GM19438 (cell line): ENCODE results near the gene HSD17B14.
A peak's percentile ranks its signal among the peaks of the same experiment; 100 is the strongest.
"Not testable (repeated sequence)": the region's sequence is repeated elsewhere in the genome, so short reads cannot be mapped to it uniquely, and the experiment has no call there.

ENCODE experiments used
- ATAC-seq: cut with Tn5 transposase; IDR thresholded peaks from one replicate; pipeline ENCODE4 v1.9.1; 2021; ENCODE audit warnings: low read depth; ENCODE audit not compliant: unreplicated experiment

Gene HSD17B14

GRCh38 chr19:48802623-48803022 is 33.7 kb downstream of the HSD17B14 start:
- no peak for ATAC-seq

GRCh38 chr19:48799358-48800300 is 36.7 kb downstream of the HSD17B14 start:
- no peak for ATAC-seq

DNA sequence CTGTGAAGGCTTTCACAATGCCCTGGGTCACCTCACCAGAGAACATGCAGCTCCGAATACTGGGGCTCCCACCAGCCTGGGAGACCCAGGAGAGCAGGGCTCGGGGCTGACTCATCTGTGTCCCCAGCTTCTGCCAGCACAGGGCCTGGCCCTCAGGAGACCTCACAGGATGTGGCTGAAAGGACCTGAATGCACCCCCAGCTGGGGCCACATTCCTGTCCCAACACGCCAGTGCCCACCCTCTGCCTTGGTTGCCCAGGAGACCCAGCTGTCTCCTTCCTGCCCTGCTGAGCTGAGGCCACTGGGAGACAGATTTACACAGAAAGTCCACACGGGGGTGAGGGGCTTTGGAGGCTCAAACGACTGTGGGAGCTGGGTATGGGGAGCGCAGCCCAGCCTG is 37.4 kb downstream of the HSD17B14 start:
- no peak for ATAC-seq

GRCh38 chr19:48797103-48797502 is 39.2 kb downstream of the HSD17B14 start:
- ATAC-seq: no peak

DNA sequence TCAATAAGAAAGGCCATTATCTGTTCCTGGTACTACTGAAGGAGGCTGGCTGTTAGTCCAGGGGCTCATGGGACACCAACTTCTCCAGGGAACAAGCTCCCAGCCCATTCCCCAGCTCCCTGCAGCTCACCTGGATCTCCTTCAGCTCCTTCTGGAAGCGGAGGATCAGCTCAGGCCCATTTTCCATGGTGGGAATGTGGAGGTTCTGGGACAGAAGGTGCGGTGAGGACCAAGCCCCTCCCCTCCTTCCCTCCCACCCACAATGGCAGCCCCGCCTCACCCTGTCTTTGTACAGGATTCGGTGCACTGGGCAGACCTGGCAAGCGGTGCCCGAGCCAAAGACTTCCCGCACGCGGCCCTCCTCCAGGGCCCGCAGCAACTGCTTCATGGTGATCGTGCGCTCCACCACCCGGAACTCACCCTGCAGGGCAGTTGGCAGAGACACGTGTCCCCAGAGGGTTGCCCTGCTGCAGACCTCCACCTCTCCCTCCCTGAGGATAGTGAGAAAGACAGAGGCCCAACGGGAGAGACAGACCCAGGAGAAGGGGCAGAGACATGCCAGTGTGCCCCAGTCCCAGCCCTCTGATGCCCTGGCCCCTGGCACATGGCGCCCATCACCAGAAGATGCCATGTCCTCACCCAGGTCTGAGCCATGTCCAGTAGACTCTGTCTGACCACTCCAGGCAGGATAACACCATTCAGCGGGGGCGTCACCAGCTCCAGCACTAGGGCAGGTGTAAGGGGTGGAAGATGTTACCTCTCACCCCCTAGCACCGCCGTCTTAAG is 39.8 kb downstream of the HSD17B14 start:
- ATAC-seq: no peak

GRCh38 chr19:48795685-48796070 is 40.6 kb downstream of the HSD17B14 start:
- no peak for ATAC-seq

DNA sequence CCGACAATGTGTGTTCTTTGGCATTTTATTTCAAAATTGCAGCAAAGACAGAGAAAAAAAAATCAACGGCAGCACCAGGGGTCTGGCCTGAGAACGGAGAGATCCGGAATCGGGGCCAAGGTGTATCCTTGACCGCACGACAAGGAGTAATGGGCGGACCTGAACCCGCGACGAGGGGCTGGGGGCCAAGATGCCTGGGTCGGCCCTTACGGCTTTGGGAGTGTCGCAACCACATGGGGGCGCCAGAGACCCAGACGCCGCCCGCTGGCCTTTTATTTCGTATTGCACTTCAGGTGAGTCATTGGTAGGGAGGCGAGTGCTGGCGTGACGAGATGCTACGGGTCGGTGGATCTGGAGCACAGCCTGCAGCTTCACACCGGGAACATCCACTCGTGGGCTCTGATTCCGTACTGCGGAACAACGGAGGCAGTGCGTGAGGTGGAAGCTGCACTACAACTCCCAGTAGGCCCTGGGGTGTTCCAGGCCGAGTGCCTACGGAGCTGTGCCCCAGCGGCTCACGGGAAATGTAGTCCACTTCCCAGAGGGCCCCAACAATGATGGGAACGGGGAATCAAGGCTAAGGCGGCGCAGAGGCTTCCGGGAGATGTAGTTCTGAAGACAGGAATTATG is 41.1 kb downstream of the HSD17B14 start:
- peak; percentile 81 for ATAC-seq

GRCh38 chr19:48794291-48794690 is 42.0 kb downstream of the HSD17B14 start:
- ATAC-seq: no peak

- ATAC-seq: no peak
Observed at GRCh38 chr19:48793271-48793670, 43.0 kb downstream of the HSD17B14 start.

DNA sequence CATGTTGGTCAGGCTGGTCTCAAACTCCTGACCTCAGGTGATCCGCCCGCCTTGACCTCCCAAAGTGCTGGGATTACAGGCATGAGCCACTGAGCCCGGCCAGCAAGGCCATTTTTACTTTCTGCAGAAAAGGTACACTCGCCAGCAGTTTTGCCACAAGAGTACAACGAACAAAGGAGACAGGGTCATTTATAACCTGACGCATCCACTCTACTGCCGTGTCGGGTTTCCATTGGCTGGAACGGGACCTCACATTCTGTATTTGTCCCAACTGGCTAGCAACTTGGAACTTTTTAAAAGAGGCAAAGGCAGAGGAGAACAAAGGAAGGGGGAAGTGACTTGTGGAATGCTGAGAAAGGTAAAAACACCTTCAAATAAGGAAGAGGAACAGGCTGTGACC is 49.0 kb downstream of the HSD17B14 start:
- not testable (repeated sequence) for ATAC-seq

- ATAC-seq: not testable (repeated sequence)
Observed at GRCh38 chr19:48786422-48786821, 49.9 kb downstream of the HSD17B14 start.

- ATAC-seq: no peak
Observed at GRCh38 chr19:48784527-48784926, 51.8 kb downstream of the HSD17B14 start.

DNA sequence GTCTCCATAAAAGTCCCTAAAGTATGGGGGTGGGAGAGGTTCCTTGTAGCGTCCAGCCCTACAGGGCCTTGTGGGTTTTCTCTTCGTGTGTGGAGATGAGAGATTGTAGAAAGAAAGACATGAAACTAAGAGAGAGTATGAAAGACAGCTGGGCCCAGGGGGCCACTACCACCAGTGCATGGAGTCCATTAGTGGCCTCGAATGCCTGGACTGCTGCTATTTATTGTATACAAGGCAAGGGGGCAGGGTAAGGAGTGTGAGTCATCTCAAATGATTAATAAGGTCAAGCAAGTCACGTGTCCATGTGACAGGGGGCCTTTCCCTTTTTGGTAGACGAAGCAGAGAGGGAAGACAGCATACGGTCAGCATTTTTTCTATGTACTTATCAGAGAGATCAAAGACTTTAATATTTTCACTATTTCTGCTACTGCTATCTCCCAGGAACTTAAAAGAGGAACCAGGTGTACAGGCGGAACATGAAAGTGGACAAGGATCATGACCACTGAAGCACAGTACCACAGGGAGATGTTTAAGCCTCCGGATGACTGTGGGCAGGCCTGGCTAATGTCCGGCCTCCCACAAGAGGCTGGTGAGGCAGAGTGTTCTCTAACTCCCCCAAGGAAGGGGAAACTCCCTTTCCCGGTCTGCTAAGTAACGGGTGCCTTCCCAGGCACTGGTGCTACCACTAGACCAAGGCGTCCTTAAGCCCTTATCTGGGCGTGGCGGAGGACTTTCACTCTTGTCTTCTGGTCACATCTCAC is 55.5 kb downstream of the HSD17B14 start:
- no peak for ATAC-seq

DNA sequence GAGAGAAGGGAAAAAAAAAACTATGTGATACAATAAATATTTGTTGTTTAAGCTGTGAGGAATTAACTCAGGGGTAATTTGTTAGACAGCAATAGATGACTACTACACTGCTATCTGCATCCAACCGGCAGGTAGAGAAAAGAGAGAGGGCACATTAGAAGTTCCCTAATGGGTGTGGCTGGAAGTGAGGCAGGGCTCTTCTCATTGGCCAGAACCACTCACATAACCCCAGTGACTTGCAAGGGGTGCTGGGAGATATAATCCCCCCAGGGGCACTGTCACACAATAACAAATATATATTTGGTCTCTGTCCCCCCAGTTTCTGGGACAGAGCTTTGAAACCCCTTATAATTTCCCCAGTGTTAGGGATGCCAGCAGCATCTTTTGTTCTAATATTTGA is 56.7 kb downstream of the HSD17B14 start:
- no peak for ATAC-seq

DNA sequence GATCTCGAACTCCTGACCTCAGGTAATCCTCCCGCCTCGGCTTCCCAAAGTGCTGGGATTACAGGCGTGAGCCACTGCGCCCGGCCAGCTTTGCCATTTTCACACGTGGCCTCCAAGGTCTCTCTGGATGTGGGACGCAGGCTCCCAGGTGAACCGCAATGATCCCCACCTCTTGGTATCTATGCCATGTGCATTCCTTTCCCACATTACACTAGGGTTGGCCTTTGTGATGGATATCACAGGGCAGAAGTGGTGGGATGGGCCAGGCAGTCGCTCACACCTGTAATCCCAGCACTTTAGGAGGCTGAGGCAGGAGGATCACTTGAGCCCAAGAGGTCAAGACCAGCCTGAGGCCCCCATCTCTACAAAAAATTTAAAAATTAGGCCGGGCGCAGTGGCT is 58.6 kb downstream of the HSD17B14 start:
- ATAC-seq: no peak

GRCh38 chr19:48777139-48777538 is 59.2 kb downstream of the HSD17B14 start:
- ATAC-seq: no peak

- no peak for ATAC-seq
Observed at GRCh38 chr19:48772503-48772953, 63.8 kb downstream of the HSD17B14 start.

DNA sequence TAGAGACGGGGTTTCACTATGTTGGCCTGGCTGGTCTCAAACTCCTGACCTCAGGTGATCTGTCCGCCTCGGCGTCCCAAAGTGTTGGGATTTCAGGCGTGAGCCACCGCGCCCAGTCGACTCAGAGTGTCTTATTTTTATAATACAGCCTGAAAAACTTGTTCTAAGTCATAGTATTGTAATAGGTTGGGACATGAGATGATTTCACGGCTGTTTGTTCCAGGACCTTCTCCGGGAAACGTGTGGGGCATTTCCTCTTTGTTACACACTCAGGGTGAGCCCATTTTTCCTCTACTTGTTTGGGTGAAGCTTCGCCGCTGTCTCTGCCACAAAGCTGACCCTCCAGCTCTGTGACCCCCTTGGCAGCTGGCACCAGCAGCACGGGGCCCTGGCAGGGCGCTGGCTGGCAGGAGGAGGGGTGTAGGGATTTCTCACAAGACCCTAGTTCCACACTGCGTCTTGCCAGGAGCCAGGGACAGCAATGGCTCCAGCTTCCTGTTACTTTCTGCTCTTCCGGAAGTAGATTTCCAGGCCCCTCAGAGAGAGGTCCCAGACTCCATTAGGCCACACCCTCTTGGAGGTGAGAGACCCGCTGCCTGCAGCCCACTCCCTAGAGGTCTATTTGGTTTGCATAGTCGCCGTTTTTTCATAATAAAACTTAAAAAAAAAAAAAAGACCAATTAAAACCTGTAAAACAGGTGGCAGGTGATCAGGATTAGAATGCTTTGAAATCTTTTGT is 65.4 kb downstream of the HSD17B14 start:
- no peak for ATAC-seq

DNA sequence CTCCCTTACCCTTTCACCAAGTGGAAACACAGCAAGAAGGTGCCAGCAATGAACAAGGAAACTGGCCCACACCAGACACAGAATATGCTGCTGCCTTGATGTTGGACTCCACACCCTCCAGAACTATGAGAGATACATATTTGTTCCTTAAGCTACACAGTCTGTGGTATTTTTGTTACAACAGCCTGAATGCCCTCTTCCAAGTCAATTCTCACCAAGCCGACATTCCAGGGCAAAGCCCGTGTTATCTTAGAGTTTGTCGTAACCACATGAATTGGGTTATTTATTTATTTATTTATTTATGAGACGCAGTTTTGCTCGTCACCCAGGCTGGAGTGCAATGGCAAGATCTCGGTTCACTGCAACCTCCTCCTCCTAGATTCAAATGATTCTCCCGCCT is 66.0 kb downstream of the HSD17B14 start:
- no peak for ATAC-seq
